ENCODE measurements around the gene OR5H14.

Gene OR5H14

DNA sequence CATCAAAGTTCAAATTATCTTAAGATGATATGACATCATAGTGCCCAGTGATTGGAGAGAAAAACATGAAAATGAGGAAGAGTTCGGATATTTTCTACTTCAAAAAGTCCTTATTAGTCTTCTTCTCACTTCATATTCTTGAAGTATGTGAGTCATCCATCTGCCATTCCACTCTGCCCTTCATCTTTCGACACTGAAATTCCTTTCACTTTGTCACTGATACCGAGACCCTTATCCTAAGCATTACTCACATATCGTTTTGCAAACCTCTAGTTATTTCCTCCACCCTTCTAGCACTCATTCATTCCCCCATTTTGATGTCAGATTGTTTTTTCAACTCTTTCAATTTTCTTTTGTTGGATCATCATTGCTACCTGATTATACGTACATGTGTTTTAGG, 4.0 kb downstream of the OR5H14 start:
- no peaks in the 10 kb centered on the region for H4K20me1 ChIP-seq (ENCODE audit: insufficient read depth, low read length)
- H3K9me2 ChIP-seq (replicated peaks; ENCODE audit: insufficient read depth, low read length) = no peaks in the 10 kb centered on the region
- H3F3A ChIP-seq (ENCODE audit: insufficient read depth, low read length) = no peaks in the 10 kb centered on the region
- no peaks in the 10 kb centered on the region for H3K36me3 ChIP-seq (replicated peaks; ENCODE audit: insufficient read depth, low read length)
- H3K27ac ChIP-seq (ENCODE audit: low read length) = no peak overlapping the region
- H3K4me3 ChIP-seq (ENCODE audit: low read length) = no peak overlapping the region
- H3K9ac ChIP-seq (ENCODE audit: low read length) = no peak overlapping the region
- DNase-seq = no peak
- H3K79me2 ChIP-seq (ENCODE audit: low read length) = no peaks in the 10 kb centered on the region
- H2AFZ ChIP-seq (ENCODE audit: low read length) = no peak overlapping the region
- H3K4me1 ChIP-seq (ENCODE audit: low read length) = no peaks in the 10 kb centered on the region
- no peak overlapping the region for H3K4me2 ChIP-seq (ENCODE audit: low read depth, low read length)
- no peaks in the 10 kb centered on the region for H3K9me3 ChIP-seq (replicated peaks; ENCODE audit: insufficient read depth, low read length)
- H3K27me3 ChIP-seq (replicated peaks; ENCODE audit: insufficient read depth, low read length) = no peaks in the 10 kb centered on the region
- TF ChIP-seq EZH2phosphoT487 (IDR thresholded peaks at IDR 0.05; ENCODE audit: low read length) (no peak), EZH2 (optimal IDR thresholded peaks at IDR 0.05; ENCODE audit: low read depth, low read length) (no peak), CTCF (IDR thresholded peaks at IDR 0.05; ENCODE audit: low read length) (no peak)

DNA sequence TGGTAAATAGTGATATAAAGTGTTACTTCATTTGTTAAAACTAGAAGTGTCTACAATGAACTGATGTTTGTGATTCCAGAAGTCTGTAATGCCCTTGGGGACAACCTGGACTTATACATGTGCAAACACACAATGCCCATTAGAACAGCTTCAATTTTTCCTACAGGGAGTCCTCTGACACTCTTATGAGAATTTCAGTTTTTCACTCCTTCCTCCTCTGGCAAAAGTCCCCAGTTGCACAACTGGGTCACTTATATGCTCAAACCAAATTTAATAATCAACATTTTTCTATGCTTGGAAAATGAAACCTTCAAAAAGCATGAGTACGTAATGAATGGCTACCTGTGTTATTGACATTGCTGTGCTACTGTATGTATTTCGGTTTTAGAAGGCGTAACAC, 19.1 kb downstream of the OR5H14 start, which contains the start of gene OR5H15:
Gene OR5H15 (plus strand): TSS at position 301 of the 400 bp plus-strand sequence. CDS start 2,004 bp downstream, outside the sequence.
- no peak within 1 kb of the TSS for H3K9ac ChIP-seq (ENCODE audit: low read length)
- H3K27ac ChIP-seq (ENCODE audit: low read length) = no peak within 1 kb of the TSS
- TF ChIP-seq EZH2 (optimal IDR thresholded peaks at IDR 0.05; ENCODE audit: low read depth, low read length) (no peak), EZH2phosphoT487 (IDR thresholded peaks at IDR 0.05; ENCODE audit: low read length) (no peak), CTCF (IDR thresholded peaks at IDR 0.05; ENCODE audit: low read length) (no peak)
- H3K4me1 ChIP-seq (ENCODE audit: low read length) = no peaks in the 10 kb centered on the region
- H3K4me2 ChIP-seq (ENCODE audit: low read depth, low read length) = no peak within 1 kb of the TSS
- H3K79me2 ChIP-seq (ENCODE audit: low read length) = no peaks in the 10 kb centered on the region
- no peak for DNase-seq
- no peaks in the 10 kb centered on the region for H3K36me3 ChIP-seq (replicated peaks; ENCODE audit: insufficient read depth, low read length)
- H2AFZ ChIP-seq (ENCODE audit: low read length) = no peak within 1 kb of the TSS
- no peaks in the 10 kb centered on the region for H3K9me2 ChIP-seq (replicated peaks; ENCODE audit: insufficient read depth, low read length)
- H3K4me3 ChIP-seq (ENCODE audit: low read length) = no peak within 1 kb of the TSS
- H3K27me3 ChIP-seq (replicated peaks; ENCODE audit: insufficient read depth, low read length) = no peaks in the 10 kb centered on the region
- no peaks in the 10 kb centered on the region for H3K9me3 ChIP-seq (replicated peaks; ENCODE audit: insufficient read depth, low read length)
- no peaks in the 10 kb centered on the region for H3F3A ChIP-seq (ENCODE audit: insufficient read depth, low read length)
- H4K20me1 ChIP-seq (ENCODE audit: insufficient read depth, low read length) = no peaks in the 10 kb centered on the region

GRCh38 chr3:98171071-98171470, 23.8 kb downstream of the OR5H14 start:
- no peak overlapping the region for H3K4me2 ChIP-seq (ENCODE audit: low read depth, low read length)
- H3K9me3 ChIP-seq (replicated peaks; ENCODE audit: insufficient read depth, low read length) = no peaks in the 10 kb centered on the region
- no peak for DNase-seq
- H3K27me3 ChIP-seq (replicated peaks; ENCODE audit: insufficient read depth, low read length) = no peaks in the 10 kb centered on the region
- TF ChIP-seq CTCF (IDR thresholded peaks at IDR 0.05; ENCODE audit: low read length) = no peak
- no peak for TF ChIP-seq EZH2 (optimal IDR thresholded peaks at IDR 0.05; ENCODE audit: low read depth, low read length)
- no peak for TF ChIP-seq EZH2phosphoT487 (IDR thresholded peaks at IDR 0.05; ENCODE audit: low read length)
- no peaks in the 10 kb centered on the region for H4K20me1 ChIP-seq (ENCODE audit: insufficient read depth, low read length)
- H3K4me1 ChIP-seq (ENCODE audit: low read length) = no peaks in the 10 kb centered on the region
- no peaks in the 10 kb centered on the region for H3K9me2 ChIP-seq (replicated peaks; ENCODE audit: insufficient read depth, low read length)
- H3K79me2 ChIP-seq (ENCODE audit: low read length) = no peaks in the 10 kb centered on the region
- no peak overlapping the region for H3K9ac ChIP-seq (ENCODE audit: low read length)
- H3F3A ChIP-seq (ENCODE audit: insufficient read depth, low read length) = no peaks in the 10 kb centered on the region
- no peak overlapping the region for H3K4me3 ChIP-seq (ENCODE audit: low read length)
- H3K27ac ChIP-seq (ENCODE audit: low read length) = no peak overlapping the region
- no peaks in the 10 kb centered on the region for H3K36me3 ChIP-seq (replicated peaks; ENCODE audit: insufficient read depth, low read length)
- H2AFZ ChIP-seq (ENCODE audit: low read length) = no peak overlapping the region
